GM23338 (cell line): ENCODE measurements around the gene SLC1A3. TPM values are rescaled to one million over a fixed set of nuclear protein-coding genes. Genes with fewer than 3 reads are reported as not detected.

Source experiments
- ATAC-seq: fragments of 200-7000 bp; cut with Tn5 transposase; 3 replicates; pipeline ENCODE4 v1.9.1; 2020
- DNase-seq: peaks from one replicate; pipeline ENCODE4 v3.0.0-alpha.2; 2015; ENCODE audit warnings: low spot score
- H2AFZ ChIP-seq: fragments of 200-600 bp; sonication (generic); 2 replicates; pipeline ENCODE4 v1.8.0; 2016; ENCODE audit warnings: antibody characterized with exemption, mild to moderate bottlenecking, moderate library complexity
- H3F3A ChIP-seq: fragments of 200-600 bp; sonication (generic); replicated peaks from 2 replicates; pipeline ENCODE4 v1.8.0; 2017; ENCODE audit warnings: antibody characterized with exemption, mixed run types, low read depth
- H3K27ac ChIP-seq: fragments of 200-600 bp; sonication (generic); 2 replicates; pipeline ENCODE4 v1.6.1; 2016; ENCODE audit warnings: low read depth
- H3K27me3 ChIP-seq: fragments of 200-600 bp; sonication (generic); 2 replicates; pipeline ENCODE4 v1.8.0; 2016; ENCODE audit warnings: mild to moderate bottlenecking, mixed run types, moderate library complexity; ENCODE audit not compliant: insufficient read depth
- H3K36me3 ChIP-seq: fragments of 200-600 bp; sonication (generic); 2 replicates; pipeline ENCODE4 v1.8.0; 2016; ENCODE audit warnings: mild to moderate bottlenecking; ENCODE audit not compliant: insufficient read depth
- H3K4me1 ChIP-seq: fragments of 200-600 bp; sonication (generic); 2 replicates; pipeline ENCODE4 v1.8.0; 2016; ENCODE audit warnings: mild to moderate bottlenecking, moderate library complexity; ENCODE audit not compliant: insufficient read depth
- H3K4me2 ChIP-seq: fragments of 200-600 bp; sonication (generic); 2 replicates; pipeline ENCODE4 v1.7.1; 2017; ENCODE audit warnings: mixed run types
- H3K4me3 ChIP-seq: fragments of 200-600 bp; sonication (generic); 2 replicates; pipeline ENCODE4 v1.6.1; 2016; ENCODE audit warnings: mixed run types
- H3K79me2 ChIP-seq: fragments of 200-600 bp; sonication (generic); replicated peaks from 2 replicates; pipeline ENCODE4 v1.8.0; 2017; ENCODE audit warnings: mild to moderate bottlenecking; ENCODE audit not compliant: insufficient read depth
- H3K9me2 ChIP-seq: fragments of 200-600 bp; sonication (generic); 2 replicates; pipeline ENCODE4 v1.8.0; 2017; ENCODE audit not compliant: insufficient read depth
- H4K20me1 ChIP-seq: fragments of 200-600 bp; sonication (generic); replicated peaks from 2 replicates; pipeline ENCODE4 v1.8.0; 2017; ENCODE audit warnings: mild to moderate bottlenecking; ENCODE audit not compliant: insufficient read depth
- H3K27ac Mint-ChIP-seq: 2 replicates; pipeline ENCODE4 v1.8.0; 2020; ENCODE audit warnings: inconsistent platforms, mild to moderate bottlenecking, moderate library complexity, mixed read lengths
- H3K27me3 Mint-ChIP-seq: 3 replicates; pipeline ENCODE4 v1.8.0; 2022; ENCODE audit warnings: low read depth, mild to moderate bottlenecking, moderate library complexity, mixed read lengths, inconsistent platforms; ENCODE audit not compliant: insufficient read depth, poor library complexity
- H3K36me3 Mint-ChIP-seq: 3 replicates; pipeline ENCODE4 v1.8.0; 2021; ENCODE audit warnings: low read depth, mild to moderate bottlenecking, inconsistent platforms, moderate library complexity, mixed read lengths
- H3K4me1 Mint-ChIP-seq: 3 replicates; pipeline ENCODE4 v1.8.0; 2020; ENCODE audit warnings: mild to moderate bottlenecking, inconsistent platforms, mixed read lengths
- H3K4me3 Mint-ChIP-seq: 3 replicates; pipeline ENCODE4 v1.8.0; 2021; ENCODE audit warnings: moderate library complexity, mild to moderate bottlenecking, inconsistent platforms, mixed read lengths
- H3K9me3 Mint-ChIP-seq: 3 replicates; pipeline ENCODE4 v1.8.0; 2020; ENCODE audit warnings: moderate library complexity, mild to moderate bottlenecking, inconsistent platforms, mixed read lengths
- CREB1 ChIP-seq: fragments of 250-450 bp; sonication (Bioruptor Pico); IDR thresholded peaks from 2 replicates; pipeline ENCODE4 v1.5.0; 2020; ENCODE audit warnings: low read depth, mild to moderate bottlenecking, moderate library complexity
- EZH2 ChIP-seq: fragments of 200-600 bp; sonication (generic); IDR thresholded peaks from one replicate; pipeline ENCODE4 v1.8.0; 2017; ENCODE audit warnings: antibody characterized with exemption, mild to moderate bottlenecking, low read depth; ENCODE audit not compliant: unreplicated experiment
- EZH2phosphoT487 ChIP-seq: fragments of 200-600 bp; sonication (generic); IDR thresholded peaks from one replicate; pipeline ENCODE4 v1.8.1; 2018; ENCODE audit warnings: antibody characterized with exemption; ENCODE audit not compliant: unreplicated experiment
- JUNB ChIP-seq: IDR thresholded peaks from one replicate; pipeline ENCODE4 v1.6.1; 2016; ENCODE audit warnings: antibody characterized with exemption; ENCODE audit not compliant: unreplicated experiment
- NANOG ChIP-seq: IDR thresholded peaks from 2 replicates; pipeline ENCODE4 v1.6.1; 2016; ENCODE audit warnings: antibody characterized with exemption, borderline replicate concordance
- POLR2AphosphoS5 ChIP-seq: IDR thresholded peaks from 2 replicates; pipeline ENCODE4 v1.6.1; 2016; ENCODE audit warnings: antibody characterized with exemption, low read depth
- STAT1 ChIP-seq: IDR thresholded peaks from one replicate; pipeline ENCODE4 v1.6.1; 2016; ENCODE audit warnings: antibody characterized with exemption; ENCODE audit not compliant: unreplicated experiment
- ZNF114 ChIP-seq: fragments of 250-450 bp; sonication (Bioruptor Pico); IDR thresholded peaks from 2 replicates; pipeline ENCODE4 v1.5.0; 2020; ENCODE audit warnings: mild to moderate bottlenecking, moderate library complexity
- ZNF331 ChIP-seq: fragments of 250-450 bp; sonication (Bioruptor Pico); IDR thresholded peaks from 2 replicates; pipeline ENCODE4 v1.5.0; 2020; ENCODE audit warnings: low read depth, mild to moderate bottlenecking, moderate library complexity
- polyA plus RNA-seq: library from polyadenylated mRNA; unstranded; fragments of >200 nt; fragmentation: Nextera tagmentation; extraction: Ambion mirVana; gene quantifications from 2 replicates; pipeline ENCODE4 v1.2.1, GENCODE V29; 2016
- total RNA-seq: library from RNA; depleted of rRNA; stranded (reverse); fragments of >200 nt; shearing (Covaris generic); gene quantifications from 2 replicates; pipeline ENCODE4 v1.2.3, GENCODE V29; 2014
- TF ChIP-seq, protein P1 (sequence below): IDR thresholded peaks from 2 replicates; pipeline ENCODE4 v1.6.1; 2016; ENCODE audit warnings: antibody characterized with exemption
- TF ChIP-seq, protein P2 (sequence below), 2 experiments: fragments of 200-600 bp in 1 of 2; sonication (generic) in 1 of 2; conservative IDR thresholded peaks; 2 replicates each; pipeline versions ENCODE4 v1.5.1 to v1.6.1; 2016 to 2017; ENCODE audit warnings: antibody characterized with exemption in 2 of 2, low read depth in 2 of 2, mild to moderate bottlenecking in 2 of 2, moderate library complexity in 1 of 2
- TF ChIP-seq, protein P3 (sequence below): IDR thresholded peaks from one replicate; pipeline ENCODE4 v1.6.1; 2018; ENCODE audit warnings: antibody characterized with exemption; ENCODE audit not compliant: unreplicated experiment
- TF ChIP-seq, protein P4 (sequence below): fragments of 250-450 bp; sonication (Bioruptor Pico); IDR thresholded peaks from 2 replicates; pipeline ENCODE4 v1.5.0; 2020; ENCODE audit warnings: mild to moderate bottlenecking, moderate library complexity

The SLC1A3 gene
- total and polyA plus RNA-seq, 2 experiments from 2014 or later: 29.0 to 40.7 TPM

DNA sequence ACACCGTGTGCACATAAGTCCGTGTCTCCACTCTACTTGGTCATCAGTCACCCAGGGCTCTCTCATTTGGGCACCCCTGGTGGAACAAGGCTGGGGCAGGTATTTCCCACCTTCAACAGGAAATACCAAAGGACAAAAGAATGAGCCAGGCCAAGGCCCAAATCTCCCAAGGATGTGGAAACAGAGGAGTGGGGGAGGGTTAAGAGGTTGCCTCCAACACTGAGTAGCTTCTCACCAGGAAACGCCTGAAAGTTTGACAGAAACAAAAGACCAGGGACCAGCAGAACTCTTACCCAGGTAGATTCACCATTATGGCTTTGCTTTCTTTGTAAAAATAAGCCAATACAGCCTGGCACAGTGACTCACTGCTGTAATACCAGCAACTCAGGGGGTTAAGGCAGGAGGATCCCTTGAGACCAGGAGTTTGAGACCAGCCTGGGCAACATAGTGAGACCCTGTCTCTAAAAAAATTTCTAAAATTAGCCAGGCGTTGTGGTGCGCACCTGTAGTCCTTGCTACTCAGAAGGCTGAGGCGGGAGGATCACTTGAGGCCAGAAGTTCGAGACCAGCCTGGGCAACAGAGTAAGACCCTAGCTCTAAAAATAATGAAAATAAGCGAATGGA lies 12.7 kb downstream of the SLC1A3 start:
- H3K4me3 Mint-ChIP-seq: no peak overlapping the region; the same call in 2 of the 3 replicates
- Histone ChIP-seq H3K4me3 (peak overlapping the region; percentile 5; the same call in 1 of the 2 replicates), H3K79me2 (no peaks in the 10 kb centered on the region), H3K4me1 (peaks cover 41% of the 10 kb centered on the region), H3K27me3 (no peaks in the 10 kb centered on the region), H3K27ac (peak overlapping the region; percentile 92), H3K36me3 (no peaks in the 10 kb centered on the region), H2AFZ (no peak overlapping the region), H4K20me1 (no peaks in the 10 kb centered on the region), H3K9me2 (no peaks in the 10 kb centered on the region), H3F3A (no peaks in the 10 kb centered on the region), H3K4me2 (peak overlapping the region; percentile 22)
- H3K36me3 Mint-ChIP-seq: peaks cover 10% of the 10 kb centered on the region
- TF ChIP-seq, protein P1, sequence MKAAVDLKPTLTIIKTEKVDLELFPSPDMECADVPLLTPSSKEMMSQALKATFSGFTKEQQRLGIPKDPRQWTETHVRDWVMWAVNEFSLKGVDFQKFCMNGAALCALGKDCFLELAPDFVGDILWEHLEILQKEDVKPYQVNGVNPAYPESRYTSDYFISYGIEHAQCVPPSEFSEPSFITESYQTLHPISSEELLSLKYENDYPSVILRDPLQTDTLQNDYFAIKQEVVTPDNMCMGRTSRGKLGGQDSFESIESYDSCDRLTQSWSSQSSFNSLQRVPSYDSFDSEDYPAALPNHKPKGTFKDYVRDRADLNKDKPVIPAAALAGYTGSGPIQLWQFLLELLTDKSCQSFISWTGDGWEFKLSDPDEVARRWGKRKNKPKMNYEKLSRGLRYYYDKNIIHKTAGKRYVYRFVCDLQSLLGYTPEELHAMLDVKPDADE: peak; percentile 88
- TF ChIP-seq EZH2phosphoT487 (no peak), NANOG (peak; percentile 53; the same call in 1 of the 2 replicates), JUNB (no peak), POLR2AphosphoS5 (peak; percentile 54; the same call in 1 of the 2 replicates), ZNF114 (CRISPR knock-in tag) (no peak), STAT1 (no peak), EZH2 (no peak), ZNF331 (CRISPR knock-in tag) (no peak), CREB1 (CRISPR knock-in tag) (no peak; the same call in 1 of the 2 replicates)
- TF ChIP-seq, protein P2, sequence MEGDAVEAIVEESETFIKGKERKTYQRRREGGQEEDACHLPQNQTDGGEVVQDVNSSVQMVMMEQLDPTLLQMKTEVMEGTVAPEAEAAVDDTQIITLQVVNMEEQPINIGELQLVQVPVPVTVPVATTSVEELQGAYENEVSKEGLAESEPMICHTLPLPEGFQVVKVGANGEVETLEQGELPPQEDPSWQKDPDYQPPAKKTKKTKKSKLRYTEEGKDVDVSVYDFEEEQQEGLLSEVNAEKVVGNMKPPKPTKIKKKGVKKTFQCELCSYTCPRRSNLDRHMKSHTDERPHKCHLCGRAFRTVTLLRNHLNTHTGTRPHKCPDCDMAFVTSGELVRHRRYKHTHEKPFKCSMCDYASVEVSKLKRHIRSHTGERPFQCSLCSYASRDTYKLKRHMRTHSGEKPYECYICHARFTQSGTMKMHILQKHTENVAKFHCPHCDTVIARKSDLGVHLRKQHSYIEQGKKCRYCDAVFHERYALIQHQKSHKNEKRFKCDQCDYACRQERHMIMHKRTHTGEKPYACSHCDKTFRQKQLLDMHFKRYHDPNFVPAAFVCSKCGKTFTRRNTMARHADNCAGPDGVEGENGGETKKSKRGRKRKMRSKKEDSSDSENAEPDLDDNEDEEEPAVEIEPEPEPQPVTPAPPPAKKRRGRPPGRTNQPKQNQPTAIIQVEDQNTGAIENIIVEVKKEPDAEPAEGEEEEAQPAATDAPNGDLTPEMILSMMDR (conservative IDR thresholded peaks at IDR 0.05; ENCODE audit: low read depth in 2 of 2): no peak
- TF ChIP-seq, protein P3, sequence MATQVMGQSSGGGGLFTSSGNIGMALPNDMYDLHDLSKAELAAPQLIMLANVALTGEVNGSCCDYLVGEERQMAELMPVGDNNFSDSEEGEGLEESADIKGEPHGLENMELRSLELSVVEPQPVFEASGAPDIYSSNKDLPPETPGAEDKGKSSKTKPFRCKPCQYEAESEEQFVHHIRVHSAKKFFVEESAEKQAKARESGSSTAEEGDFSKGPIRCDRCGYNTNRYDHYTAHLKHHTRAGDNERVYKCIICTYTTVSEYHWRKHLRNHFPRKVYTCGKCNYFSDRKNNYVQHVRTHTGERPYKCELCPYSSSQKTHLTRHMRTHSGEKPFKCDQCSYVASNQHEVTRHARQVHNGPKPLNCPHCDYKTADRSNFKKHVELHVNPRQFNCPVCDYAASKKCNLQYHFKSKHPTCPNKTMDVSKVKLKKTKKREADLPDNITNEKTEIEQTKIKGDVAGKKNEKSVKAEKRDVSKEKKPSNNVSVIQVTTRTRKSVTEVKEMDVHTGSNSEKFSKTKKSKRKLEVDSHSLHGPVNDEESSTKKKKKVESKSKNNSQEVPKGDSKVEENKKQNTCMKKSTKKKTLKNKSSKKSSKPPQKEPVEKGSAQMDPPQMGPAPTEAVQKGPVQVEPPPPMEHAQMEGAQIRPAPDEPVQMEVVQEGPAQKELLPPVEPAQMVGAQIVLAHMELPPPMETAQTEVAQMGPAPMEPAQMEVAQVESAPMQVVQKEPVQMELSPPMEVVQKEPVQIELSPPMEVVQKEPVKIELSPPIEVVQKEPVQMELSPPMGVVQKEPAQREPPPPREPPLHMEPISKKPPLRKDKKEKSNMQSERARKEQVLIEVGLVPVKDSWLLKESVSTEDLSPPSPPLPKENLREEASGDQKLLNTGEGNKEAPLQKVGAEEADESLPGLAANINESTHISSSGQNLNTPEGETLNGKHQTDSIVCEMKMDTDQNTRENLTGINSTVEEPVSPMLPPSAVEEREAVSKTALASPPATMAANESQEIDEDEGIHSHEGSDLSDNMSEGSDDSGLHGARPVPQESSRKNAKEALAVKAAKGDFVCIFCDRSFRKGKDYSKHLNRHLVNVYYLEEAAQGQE: no peak
- TF ChIP-seq, protein P4, sequence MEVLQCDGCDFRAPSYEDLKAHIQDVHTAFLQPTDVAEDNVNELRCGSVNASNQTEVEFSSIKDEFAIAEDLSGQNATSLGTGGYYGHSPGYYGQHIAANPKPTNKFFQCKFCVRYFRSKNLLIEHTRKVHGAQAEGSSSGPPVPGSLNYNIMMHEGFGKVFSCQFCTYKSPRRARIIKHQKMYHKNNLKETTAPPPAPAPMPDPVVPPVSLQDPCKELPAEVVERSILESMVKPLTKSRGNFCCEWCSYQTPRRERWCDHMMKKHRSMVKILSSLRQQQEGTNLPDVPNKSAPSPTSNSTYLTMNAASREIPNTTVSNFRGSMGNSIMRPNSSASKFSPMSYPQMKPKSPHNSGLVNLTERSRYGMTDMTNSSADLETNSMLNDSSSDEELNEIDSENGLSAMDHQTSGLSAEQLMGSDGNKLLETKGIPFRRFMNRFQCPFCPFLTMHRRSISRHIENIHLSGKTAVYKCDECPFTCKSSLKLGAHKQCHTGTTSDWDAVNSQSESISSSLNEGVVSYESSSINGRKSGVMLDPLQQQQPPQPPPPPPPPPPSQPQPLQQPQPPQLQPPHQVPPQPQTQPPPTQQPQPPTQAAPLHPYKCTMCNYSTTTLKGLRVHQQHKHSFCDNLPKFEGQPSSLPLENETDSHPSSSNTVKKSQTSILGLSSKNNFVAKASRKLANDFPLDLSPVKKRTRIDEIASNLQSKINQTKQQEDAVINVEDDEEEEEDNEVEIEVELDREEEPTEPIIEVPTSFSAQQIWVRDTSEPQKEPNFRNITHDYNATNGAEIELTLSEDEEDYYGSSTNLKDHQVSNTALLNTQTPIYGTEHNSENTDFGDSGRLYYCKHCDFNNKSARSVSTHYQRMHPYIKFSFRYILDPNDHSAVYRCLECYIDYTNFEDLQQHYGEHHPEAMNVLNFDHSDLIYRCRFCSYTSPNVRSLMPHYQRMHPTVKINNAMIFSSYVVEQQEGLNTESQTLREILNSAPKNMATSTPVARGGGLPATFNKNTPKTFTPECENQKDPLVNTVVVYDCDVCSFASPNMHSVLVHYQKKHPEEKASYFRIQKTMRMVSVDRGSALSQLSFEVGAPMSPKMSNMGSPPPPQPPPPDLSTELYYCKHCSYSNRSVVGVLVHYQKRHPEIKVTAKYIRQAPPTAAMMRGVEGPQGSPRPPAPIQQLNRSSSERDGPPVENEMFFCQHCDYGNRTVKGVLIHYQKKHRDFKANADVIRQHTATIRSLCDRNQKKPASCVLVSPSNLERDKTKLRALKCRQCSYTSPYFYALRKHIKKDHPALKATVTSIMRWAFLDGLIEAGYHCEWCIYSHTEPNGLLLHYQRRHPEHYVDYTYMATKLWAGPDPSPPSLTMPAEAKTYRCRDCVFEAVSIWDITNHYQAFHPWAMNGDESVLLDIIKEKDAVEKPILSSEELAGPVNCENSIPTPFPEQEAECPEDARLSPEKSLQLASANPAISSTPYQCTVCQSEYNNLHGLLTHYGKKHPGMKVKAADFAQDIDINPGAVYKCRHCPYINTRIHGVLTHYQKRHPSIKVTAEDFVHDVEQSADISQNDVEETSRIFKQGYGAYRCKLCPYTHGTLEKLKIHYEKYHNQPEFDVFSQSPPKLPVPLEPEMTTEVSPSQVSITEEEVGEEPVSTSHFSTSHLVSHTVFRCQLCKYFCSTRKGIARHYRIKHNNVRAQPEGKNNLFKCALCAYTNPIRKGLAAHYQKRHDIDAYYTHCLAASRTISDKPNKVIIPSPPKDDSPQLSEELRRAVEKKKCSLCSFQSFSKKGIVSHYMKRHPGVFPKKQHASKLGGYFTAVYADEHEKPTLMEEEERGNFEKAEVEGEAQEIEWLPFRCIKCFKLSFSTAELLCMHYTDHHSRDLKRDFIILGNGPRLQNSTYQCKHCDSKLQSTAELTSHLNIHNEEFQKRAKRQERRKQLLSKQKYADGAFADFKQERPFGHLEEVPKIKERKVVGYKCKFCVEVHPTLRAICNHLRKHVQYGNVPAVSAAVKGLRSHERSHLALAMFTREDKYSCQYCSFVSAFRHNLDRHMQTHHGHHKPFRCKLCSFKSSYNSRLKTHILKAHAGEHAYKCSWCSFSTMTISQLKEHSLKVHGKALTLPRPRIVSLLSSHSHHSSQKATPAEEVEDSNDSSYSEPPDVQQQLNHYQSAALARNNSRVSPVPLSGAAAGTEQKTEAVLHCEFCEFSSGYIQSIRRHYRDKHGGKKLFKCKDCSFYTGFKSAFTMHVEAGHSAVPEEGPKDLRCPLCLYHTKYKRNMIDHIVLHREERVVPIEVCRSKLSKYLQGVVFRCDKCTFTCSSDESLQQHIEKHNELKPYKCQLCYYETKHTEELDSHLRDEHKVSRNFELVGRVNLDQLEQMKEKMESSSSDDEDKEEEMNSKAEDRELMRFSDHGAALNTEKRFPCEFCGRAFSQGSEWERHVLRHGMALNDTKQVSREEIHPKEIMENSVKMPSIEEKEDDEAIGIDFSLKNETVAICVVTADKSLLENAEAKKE: peak; percentile 98
- peaks cover 63% of the 10 kb centered on the region for H3K4me1 Mint-ChIP-seq
- no peaks in the 10 kb centered on the region for H3K9me3 Mint-ChIP-seq
- peaks cover 2% of the 10 kb centered on the region for H3K27me3 Mint-ChIP-seq
- DNase-seq: peak; percentile 97
- peak overlapping the region; percentile 96 for H3K27ac Mint-ChIP-seq
- peak; percentile 95 for ATAC-seq
